ENCODE data around the gene FAM13A.
"Not testable (repeated sequence)": the region's sequence is repeated elsewhere in the genome, so short reads cannot be mapped to it uniquely, and the experiment has no call there.

The FAM13A gene

DNA sequence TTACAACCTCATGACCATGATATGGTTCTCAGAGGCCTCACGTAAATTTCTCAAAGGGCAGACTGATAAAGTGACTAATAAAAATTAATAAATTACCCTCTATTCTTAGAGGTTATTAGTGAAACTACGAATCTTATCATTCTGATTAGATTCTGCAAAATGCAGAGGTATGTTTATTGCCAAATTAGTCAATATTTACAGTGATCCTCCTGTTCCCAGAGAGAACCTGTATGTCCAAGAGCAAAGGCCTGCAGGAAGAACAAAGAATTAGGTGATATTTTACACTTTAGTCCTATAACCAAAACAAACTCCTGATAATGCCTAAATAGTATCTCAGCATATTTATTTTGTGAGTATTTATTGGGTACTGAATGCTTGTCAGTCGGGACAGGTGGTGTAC lies 58.1 kb downstream of the FAM13A start:
- DNase-seq (ENCODE audit: low read depth): no peak

GRCh38 chr4:88998001-88998400 lies 59.0 kb downstream of the FAM13A start:
- DNase-seq (ENCODE audit: low read depth): no peak

DNA sequence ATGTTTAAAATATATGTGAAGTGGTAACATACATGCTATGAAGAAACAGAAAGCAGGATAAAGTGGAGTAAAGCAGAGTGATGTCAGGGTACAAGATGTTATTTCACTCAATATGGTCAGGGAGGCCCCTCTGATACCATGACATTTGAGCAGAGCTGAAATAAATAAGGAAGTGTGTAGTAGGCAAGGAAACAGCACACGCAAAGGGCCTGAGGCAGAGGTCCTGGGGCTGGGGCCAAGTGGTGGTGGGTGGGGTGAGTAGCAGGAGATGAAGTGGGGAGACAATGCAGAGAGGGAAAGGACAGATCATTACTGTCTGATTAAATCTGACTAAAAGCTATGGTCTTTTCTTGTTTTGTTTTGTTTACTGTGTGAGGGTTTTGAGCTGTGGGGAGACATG lies 61.1 kb downstream of the FAM13A start:
- DNase-seq (ENCODE audit: low read depth): no peak

DNA sequence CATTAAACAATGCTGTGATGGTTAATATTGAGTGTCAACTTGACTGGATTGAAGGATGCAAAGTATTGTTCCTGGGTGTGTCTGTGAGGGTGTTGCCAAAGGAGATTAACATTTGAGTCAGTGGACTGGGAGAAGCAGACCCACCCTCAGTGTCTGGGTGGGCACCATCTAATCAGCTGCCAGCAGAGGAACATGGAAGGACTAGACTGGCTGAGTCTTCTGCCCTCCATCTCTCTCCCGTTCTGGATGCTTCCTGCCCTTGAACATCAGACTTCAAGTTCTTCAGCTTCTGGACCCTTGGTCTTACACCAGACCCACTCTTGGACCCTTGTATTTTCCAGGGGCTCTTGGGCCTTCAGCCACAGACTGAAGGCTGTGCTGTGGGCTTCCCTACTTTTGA lies 61.7 kb downstream of the FAM13A start:
- not testable (repeated sequence) for DNase-seq (ENCODE audit: low read depth)

DNA sequence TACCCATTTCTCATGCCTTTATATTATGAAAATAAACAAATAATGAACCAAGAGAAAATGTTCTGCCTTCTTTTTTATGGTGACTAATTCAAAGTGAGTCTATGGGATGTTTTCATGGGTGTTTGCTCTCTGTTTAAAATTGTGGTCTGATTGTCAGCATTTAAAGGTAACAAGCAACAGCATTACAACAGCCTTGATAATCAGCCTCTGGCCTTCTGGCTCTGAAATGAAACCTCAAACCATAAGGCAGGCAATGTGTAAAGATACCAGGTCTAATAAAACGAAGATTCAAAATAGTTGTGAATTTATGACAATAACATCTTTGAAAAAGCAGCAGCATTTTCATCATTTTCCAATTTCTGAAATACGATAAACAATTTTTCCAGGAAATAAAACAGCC lies 63.7 kb downstream of the FAM13A start:
- no peak for DNase-seq (ENCODE audit: low read depth)

DNA sequence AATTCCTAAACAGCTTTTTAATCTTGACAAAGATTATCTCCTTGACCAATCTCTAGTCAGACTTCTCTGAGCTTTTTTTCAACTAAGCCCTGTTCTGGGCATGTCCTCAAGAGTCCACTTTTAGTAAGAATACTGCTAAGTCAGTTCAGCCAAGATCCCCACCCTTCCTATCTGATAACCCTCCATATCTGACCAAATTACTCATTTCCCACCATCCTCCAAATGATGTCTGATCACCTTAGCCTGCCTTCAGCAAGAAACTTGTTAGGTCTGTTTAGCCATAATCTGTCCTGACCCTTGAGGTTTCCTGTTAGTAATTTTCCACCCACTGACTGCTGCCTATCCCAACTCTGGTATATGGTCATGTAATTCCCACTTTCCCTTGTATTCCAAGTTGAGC lies 65.2 kb downstream of the FAM13A start:
- no peak for DNase-seq (ENCODE audit: low read depth)

DNA sequence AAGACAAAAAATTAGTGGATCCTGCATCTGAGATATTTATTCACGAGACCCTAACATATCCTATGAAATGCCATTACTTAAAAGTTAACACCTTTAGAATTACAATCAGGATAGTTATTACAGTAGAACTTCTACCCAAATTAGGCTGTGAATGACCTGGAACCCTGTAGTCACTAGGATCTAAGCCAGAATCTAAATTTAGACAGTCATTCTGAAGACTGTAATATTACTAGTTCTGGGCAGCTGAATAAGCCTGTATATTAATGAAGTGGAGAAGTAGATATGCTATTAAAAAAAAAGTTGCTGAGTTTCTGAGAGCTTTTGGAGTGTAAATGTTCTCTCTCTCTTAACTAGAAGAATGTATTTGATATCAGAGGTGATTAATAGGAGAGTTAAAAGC lies 67.0 kb downstream of the FAM13A start:
- no peak for DNase-seq (ENCODE audit: low read depth)

DNA sequence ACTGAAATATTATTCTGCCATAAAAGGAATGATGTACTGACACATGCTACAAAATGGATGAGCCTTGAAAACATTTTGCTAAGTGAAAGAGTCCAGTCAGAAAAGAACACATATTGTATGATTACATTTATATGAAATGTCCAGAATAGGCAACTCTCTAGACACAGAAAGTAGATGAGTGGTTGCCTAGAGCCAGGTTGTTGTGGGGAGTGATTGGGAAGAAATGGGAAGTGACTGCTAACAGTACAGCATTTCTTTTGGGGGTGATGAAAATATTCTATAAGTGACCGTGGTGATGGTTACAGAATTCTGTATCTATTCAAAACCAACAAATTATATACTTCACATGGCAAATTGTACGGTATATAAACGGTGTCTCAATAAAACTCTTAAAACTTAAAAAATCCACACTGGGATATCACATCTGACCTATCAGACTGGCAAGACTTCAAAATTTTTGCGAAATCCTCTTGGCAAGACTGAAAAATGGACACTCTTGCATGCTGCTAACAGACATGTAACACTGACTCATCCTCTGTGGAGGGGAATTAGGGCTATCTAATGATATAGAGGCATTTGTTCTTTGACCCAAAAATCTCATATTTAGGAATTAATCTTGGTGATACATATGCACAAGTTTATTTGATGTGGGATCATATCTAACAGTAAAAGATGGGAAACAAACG lies 71.8 kb downstream of the FAM13A start:
- DNase-seq (ENCODE audit: low read depth): no peak

DNA sequence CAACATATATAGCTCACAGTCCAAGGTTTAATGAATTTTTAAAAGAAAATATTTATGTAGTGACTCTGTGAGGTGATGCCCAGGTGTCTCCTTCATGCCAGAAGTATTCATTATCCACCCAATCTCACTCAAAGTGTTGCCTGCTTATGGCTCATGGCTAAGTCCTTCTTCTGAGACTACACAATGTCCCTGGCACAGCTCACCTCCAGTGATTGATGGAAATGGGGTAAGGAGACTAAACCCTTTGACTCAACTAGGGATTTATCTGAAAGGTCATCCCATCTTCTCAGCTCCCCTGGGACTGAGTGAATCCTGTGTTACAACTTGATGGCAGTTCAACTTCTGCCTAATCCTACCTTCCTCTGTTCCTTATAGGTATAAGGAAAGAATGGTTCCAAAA lies 74.2 kb downstream of the FAM13A start:
- no peak for DNase-seq (ENCODE audit: low read depth)

DNA sequence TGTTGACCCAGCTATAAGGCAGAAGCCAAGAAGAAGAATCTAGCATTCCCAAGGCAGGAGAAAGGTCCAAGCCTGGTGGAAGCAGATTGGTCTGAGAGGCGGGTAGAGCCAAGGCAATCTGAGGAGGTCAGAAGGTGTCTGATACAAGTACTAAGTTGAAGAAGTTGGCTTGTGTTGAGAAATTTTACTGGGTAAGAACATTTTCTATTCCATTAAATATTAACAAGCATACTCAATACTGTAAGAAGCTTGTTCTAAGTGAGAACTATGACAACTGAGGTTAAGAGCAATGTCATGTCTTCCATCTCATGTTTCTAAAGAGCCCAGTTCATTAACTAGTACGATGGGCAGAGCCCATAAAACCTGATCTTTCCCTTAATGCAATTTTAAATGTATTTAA lies 75.0 kb downstream of the FAM13A start:
- DNase-seq (ENCODE audit: low read depth): no peak

- DNase-seq (ENCODE audit: low read depth): no peak
These were observed 75.4 kb downstream of the FAM13A start for GRCh38 chr4:88981556-88981955.

DNA sequence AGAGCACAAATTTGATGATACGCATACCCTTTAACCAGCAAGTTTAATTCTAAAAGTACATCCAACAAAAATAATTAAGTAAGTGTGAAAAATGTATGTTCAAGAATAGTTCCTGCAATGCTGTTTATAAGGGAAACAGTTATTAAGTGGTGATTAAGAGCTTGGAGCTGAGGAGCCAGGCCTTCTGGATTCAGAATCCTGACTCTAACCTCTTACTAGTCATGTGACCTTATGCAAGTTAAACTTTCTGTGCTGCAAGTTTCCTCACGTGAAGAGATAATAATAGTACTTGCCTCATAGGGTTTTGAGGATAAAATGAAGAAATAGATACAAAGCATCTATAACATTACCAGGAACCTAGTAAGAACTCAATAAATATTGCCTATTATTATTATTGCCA lies 77.7 kb downstream of the FAM13A start:
- DNase-seq (ENCODE audit: low read depth): no peak

DNA sequence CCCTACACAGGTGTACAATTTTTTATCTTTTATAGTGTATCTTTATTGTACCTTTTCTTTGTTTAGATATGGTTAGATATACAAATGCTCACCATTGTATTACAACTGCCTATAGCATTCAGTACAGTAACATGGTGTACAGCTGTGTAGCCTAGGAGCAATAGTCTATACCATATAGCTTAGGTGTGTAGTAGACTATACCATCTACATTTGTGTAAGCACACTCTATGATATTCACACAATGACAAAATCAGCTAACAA lies 80.3 kb downstream of the FAM13A start:
- DNase-seq (ENCODE audit: low read depth): no peak

DNA sequence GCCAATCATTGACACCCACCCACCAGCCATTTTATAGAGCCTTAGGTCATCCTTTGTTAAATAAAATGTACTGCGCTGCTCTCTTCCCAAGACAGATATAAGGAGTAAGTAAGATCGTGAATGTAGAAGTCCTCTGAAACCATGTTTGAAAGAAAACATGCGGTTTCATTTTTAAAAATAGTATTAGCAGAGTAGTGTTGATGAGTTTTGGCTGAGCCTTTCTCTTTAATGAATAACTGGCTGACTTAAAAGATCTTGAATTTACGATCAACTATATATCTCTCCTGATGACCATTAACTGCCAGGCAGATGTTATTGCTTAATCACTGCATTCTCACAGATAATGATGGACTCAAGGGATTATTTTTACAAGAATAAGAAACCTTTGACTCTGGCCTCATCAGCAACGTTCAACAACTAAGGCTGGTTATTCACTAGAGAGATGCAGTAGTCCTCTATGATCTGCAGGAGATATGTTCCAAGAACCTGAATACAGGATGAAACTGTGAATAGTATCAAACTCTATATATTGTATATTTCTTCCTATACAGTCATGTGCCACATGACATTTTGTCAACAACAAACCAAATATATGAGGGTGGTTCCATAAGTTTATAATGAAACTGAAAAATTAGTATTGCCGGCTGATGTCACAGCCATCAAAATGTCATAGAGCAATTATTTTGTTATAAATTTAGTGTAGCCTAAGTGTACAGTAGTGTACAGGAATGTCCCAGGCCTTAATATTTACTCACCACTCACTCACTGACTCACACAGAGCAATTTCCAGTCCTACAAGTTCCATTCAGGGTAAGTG lies 80.8 kb downstream of the FAM13A start:
- DNase-seq (ENCODE audit: low read depth): no peak

DNA sequence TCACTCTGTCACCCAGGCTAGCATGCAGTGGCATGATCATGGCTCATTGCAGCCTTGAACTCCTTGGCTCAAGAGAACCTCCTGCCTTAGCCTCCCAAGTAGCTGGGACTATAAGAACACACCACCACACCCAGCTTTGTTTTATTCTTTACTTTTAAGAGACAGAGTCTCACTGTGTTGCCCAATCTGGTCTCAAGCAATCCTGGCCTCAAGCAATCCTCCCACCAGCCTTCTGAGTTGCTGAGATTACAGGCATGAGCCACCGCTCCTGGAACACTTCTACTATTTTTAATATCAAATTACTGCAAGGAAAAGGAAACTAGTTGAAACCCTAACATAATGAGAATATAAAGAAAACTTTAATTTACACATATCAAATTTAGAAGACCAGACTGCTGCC lies 85.4 kb downstream of the FAM13A start:
- DNase-seq (ENCODE audit: low read depth): no peak

DNA sequence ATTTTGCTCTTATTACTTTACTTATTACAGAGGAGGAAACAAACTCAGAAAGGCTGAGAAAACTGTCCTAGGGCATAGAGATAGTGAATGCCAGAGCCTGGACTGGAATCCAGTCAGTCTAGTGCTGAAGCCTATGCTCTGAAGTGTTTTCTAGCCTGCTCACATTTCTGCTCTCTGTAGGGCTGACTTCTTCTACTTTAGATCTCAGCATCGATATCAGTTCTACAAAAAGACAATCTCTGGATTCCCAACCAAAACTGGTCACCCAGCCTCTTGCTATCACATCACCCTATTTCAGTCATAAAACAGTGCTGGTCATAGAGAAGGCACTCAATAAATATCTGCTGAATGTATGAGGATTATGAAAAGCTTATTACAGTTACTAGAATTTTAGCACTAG lies 87.2 kb downstream of the FAM13A start:
- no peak for DNase-seq (ENCODE audit: low read depth)

- no peak for DNase-seq (ENCODE audit: low read depth)
These were observed 87.7 kb downstream of the FAM13A start for GRCh38 chr4:88969271-88969670.

DNA sequence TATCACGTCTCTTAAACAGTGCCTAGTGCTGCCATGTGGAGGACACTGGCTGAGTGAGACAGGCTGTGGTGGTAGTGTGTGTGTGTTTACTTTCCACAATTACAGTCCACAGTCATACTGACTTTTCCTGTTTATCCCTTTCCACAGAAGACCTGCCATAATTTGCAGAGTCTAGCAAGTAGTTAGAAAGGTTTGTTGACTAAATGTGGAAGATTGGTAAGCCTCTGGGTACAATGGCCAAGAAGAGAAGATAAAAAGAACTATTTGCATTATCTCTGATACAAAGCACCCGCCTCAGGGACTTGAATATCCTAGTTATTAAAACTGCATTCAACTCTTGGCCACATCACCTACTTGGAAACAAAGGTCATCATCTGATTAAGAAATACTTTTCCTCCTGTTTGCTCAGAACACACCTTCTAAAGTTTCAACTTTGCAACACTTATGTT lies 89.1 kb downstream of the FAM13A start:
- no peak for DNase-seq (ENCODE audit: low read depth)

- DNase-seq (ENCODE audit: low read depth): no peak
These were observed 91.9 kb downstream of the FAM13A start for GRCh38 chr4:88965053-88965452.

DNA sequence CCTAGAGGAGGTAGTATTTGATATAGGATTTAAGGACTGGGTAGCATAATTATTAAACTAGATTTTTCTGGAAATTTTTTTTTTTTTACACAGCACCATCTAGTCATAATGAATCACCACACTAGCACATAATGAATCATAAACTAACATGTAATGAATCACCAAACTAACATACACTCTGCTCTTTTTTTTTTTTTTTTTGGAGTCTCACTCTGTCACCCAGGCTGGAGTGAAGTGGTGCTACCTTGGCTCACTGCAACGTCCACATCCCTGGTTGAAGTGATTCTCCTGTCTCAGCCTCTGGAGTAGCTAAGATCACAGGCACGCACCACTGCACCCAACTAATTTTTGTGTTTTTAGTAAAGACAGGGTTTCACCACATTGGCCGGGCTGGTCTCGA lies 92.5 kb downstream of the FAM13A start:
- no peak for DNase-seq (ENCODE audit: low read depth)

DNA sequence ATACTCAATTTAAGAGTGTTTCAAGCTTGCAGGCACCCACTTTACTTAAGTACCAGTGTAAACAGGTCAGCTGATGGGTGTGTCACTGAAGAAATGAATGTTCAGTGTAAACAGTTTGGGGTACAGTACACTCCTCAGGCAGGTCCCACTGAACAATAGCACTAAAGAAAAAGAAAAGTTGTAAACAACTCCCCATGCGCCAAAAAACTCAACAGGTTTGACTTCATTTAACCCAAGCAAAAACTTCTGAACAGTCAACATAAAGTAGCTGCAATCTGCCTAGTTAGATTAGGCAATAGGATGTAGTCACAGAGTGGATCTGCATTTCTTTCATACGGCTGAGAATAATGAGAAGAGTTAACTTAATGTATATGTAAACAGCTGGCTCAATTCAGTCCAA lies 93.2 kb downstream of the FAM13A start:
- no peak for DNase-seq (ENCODE audit: low read depth)

- DNase-seq (ENCODE audit: low read depth): no peak
These were observed 94.6 kb downstream of the FAM13A start for GRCh38 chr4:88962396-88962795.

GRCh38 chr4:88960576-88960975 lies 96.4 kb downstream of the FAM13A start:
- no peak for DNase-seq (ENCODE audit: low read depth)

DNA sequence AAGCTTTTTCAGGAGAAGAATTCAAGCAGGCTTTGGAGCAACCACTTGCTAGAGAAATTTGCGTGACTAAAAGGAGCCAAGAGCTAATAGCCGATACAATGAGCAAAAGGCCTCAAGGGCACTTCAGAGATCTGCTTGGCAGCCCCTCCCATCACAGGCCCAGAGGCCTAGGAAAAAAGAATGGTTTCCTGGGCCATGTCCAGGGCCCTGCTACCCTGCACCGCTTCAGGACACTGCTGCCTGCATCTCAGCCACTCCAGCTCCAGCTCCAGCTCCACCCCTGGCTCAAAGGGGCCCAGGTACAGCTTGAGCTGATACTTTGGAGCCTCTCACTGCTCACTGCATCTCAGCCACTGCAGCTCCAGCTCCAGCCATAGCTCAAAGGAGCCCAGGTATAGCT lies 98.9 kb downstream of the FAM13A start:
- no peak for DNase-seq (ENCODE audit: low read depth)
